Measurements from ENCODE around the gene LRRC71. TPM values are rescaled to one million over a fixed set of nuclear protein-coding genes. Genes with fewer than 3 reads are reported as not detected.
A peak's percentile ranks its signal among the peaks of the same experiment; 100 is the strongest.
"Not testable (repeated sequence)": the region's sequence is repeated elsewhere in the genome, so short reads cannot be mapped to it uniquely, and the experiment has no call there.

Gene LRRC71
- total RNA-seq, 3 donors from 2014 or later: not detected

- TF ChIP-seq POLR2A (IDR thresholded peaks at IDR 0.05) (no peak), POLR2AphosphoS5 (IDR thresholded peaks at IDR 0.05) (no peak), CTCF (IDR thresholded peaks at IDR 0.05) (no peak)
- peak overlapping the region in 2 of 3 donors; percentile 34 to 42 for H3K4me3 ChIP-seq
- no peak for DNase-seq (ENCODE audit: low spot score in 2 of 2)
- peaks cover 4 to 58% of the 10 kb centered on the region in 2 donors for H3K27me3 ChIP-seq
- H3K9me3 ChIP-seq: no peaks in the 10 kb centered on the region
- no peaks in the 10 kb centered on the region for H3K36me3 ChIP-seq
- no peak overlapping the region for H3K27ac ChIP-seq
- intact Hi-C loops (cut with DNase I; ENCODE audit: low total_unique reads): no loop called here
- peaks cover 11% of the 10 kb centered on the region in 2 donors for H3K4me1 ChIP-seq
Measured at GRCh38 chr1:156923670-156924477, 3.4 kb downstream of the LRRC71 start.

GRCh38 chr1:156924478-156925153, 4.2 kb downstream of the LRRC71 start:
- peak overlapping the region in 1 of 3 donors; percentile 42 for H3K4me3 ChIP-seq
- H3K4me1 ChIP-seq: peaks cover 11% of the 10 kb centered on the region in 2 donors
- H3K36me3 ChIP-seq: no peaks in the 10 kb centered on the region
- peaks cover 4 to 65% of the 10 kb centered on the region in 2 donors for H3K27me3 ChIP-seq
- no peaks in the 10 kb centered on the region for H3K9me3 ChIP-seq
- no peak for DNase-seq (ENCODE audit: low spot score in 2 of 2)
- H3K27ac ChIP-seq: no peak overlapping the region
- TF ChIP-seq POLR2AphosphoS5 (IDR thresholded peaks at IDR 0.05): no peak
- TF ChIP-seq CTCF (IDR thresholded peaks at IDR 0.05): no peak
- TF ChIP-seq POLR2A (IDR thresholded peaks at IDR 0.05): no peak
- intact Hi-C loops (cut with DNase I; ENCODE audit: low total_unique reads): loop anchor here (5.0 kb wide), 1 partner anchor 428 kb away; no protein-coding TSS in a partner anchor

- no peak overlapping the region for H3K27ac ChIP-seq
- TF ChIP-seq POLR2A (IDR thresholded peaks at IDR 0.05) (no peak), POLR2AphosphoS5 (IDR thresholded peaks at IDR 0.05) (no peak), CTCF (IDR thresholded peaks at IDR 0.05) (no peak)
- no peak overlapping the region for H3K4me3 ChIP-seq
- DNase-seq (ENCODE audit: low spot score in 2 of 2): no peak
- H3K27me3 ChIP-seq: peaks cover 4 to 58% of the 10 kb centered on the region in 2 donors
- H3K36me3 ChIP-seq: no peaks in the 10 kb centered on the region
- intact Hi-C loops (cut with DNase I; ENCODE audit: low total_unique reads): loop anchor here (5.0 kb wide), 1 partner anchor 427 kb away; no protein-coding TSS in a partner anchor
- no peaks in the 10 kb centered on the region for H3K9me3 ChIP-seq
- H3K4me1 ChIP-seq: peaks cover 6 to 11% of the 10 kb centered on the region in 2 donors
Measured at GRCh38 chr1:156925154-156926010, 5.0 kb downstream of the LRRC71 start.

- Histone ChIP-seq H3K4me1 (peaks cover 5 to 11% of the 10 kb centered on the region in 2 donors), H3K9me3 (no peaks in the 10 kb centered on the region), H3K27ac (no peak overlapping the region), H3K27me3 (peaks cover 4 to 50% of the 10 kb centered on the region in 2 donors), H3K36me3 (no peaks in the 10 kb centered on the region), H3K4me3 (no peak overlapping the region)
- DNase-seq (ENCODE audit: low spot score in 2 of 2): peak; percentile 44 to 76
- intact Hi-C loops (cut with DNase I; ENCODE audit: low total_unique reads): loop anchor here (5.0 kb wide), 1 partner anchor 426 kb away; no protein-coding TSS in a partner anchor
- no peak for TF ChIP-seq CTCF (IDR thresholded peaks at IDR 0.05)
- TF ChIP-seq POLR2A (IDR thresholded peaks at IDR 0.05): no peak
- TF ChIP-seq POLR2AphosphoS5 (IDR thresholded peaks at IDR 0.05): no peak
Measured at GRCh38 chr1:156926175-156926574, 5.7 kb downstream of the LRRC71 start.

- H3K4me3 ChIP-seq; DNase-seq (ENCODE audit: low spot score in 2 of 2); H3K36me3 ChIP-seq; H3K9me3 ChIP-seq; H3K27ac ChIP-seq: not testable (repeated sequence)
- Histone ChIP-seq H3K27me3 (peaks cover 4 to 48% of the 10 kb centered on the region in 2 donors), H3K4me1 (peaks cover 5 to 11% of the 10 kb centered on the region in 2 donors)
- intact Hi-C loops (cut with DNase I; ENCODE audit: low total_unique reads): loop anchor here (5.0 kb wide), 1 partner anchor 426 kb away; no protein-coding TSS in a partner anchor
Measured at GRCh38 chr1:156926695-156927094, 6.3 kb downstream of the LRRC71 start.

Data from breast epithelium (tissue), 4 donors.